LNCaP clone FGC (cell line): ENCODE results near the gene PLA2G15.

ENCODE experiments used
- DNase-seq: peaks from one replicate; pipeline ENCODE4 v3.0.0-alpha.2; 2011; ENCODE audit warnings: low read depth
- H3K4me3 ChIP-seq: 2 replicates; pipeline ENCODE4 v1.5.1; 2011; ENCODE audit warnings: mild to moderate bottlenecking, low read depth, low read length, control low read depth
- TF ChIP-seq, protein P1 (sequence below): IDR thresholded peaks from 2 replicates; pipeline ENCODE4 v1.5.1; 2012; ENCODE audit warnings: mild to moderate bottlenecking; ENCODE audit not compliant: control insufficient read depth, insufficient read depth; ENCODE audit errors: extremely low read depth

The PLA2G15 gene

DNA sequence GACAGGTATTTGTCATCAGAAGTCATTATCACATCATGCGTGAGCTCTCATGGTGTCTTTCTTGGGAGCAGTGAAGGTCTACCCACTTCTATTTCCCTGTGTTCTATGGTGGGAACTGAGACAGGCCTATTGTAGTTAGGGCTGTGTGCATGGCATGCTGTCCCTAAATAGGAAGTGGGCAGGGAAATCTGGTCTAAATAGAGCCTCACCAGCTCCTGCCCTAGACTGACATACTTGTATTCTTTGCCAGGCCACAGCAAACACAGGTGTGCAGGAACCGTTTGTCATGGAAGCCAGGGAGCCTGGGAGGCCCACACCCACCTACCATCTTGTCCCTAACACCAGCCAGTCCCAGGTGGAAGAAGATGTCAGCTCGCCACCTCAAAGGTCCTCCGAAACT is 29.3 kb downstream of the PLA2G15 start:
- TF ChIP-seq, protein P1, sequence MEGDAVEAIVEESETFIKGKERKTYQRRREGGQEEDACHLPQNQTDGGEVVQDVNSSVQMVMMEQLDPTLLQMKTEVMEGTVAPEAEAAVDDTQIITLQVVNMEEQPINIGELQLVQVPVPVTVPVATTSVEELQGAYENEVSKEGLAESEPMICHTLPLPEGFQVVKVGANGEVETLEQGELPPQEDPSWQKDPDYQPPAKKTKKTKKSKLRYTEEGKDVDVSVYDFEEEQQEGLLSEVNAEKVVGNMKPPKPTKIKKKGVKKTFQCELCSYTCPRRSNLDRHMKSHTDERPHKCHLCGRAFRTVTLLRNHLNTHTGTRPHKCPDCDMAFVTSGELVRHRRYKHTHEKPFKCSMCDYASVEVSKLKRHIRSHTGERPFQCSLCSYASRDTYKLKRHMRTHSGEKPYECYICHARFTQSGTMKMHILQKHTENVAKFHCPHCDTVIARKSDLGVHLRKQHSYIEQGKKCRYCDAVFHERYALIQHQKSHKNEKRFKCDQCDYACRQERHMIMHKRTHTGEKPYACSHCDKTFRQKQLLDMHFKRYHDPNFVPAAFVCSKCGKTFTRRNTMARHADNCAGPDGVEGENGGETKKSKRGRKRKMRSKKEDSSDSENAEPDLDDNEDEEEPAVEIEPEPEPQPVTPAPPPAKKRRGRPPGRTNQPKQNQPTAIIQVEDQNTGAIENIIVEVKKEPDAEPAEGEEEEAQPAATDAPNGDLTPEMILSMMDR: no peak
- DNase-seq: no peak
- no peak overlapping the region for H3K4me3 ChIP-seq

DNA sequence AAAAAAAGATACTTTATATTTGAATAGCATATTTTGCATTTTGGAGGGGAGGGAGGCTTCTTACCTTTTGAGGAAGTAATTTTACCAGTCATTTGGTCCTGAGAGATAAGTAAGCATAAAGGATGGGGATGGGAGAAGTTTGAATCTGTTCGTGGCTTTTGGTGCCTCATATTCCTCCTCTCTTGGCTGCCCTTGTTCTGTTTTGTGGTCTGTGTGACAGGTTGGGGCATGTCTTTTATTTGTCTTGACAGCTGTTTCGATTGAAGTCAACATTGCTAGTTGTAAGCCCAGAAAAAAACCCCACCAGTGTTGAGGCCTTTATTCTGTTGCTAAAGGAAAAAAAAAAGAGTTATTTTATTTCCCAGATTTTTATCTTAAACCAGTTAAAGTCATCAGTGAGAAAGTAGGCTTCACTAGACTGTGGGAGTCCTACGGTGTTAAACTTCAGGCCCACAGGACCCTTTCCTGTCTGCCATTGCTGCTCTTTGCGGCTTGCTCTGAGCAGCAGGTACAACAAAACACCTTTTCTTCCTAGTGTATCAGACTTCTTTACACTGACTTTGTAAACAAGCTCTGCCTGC is 30.5 kb downstream of the PLA2G15 start:
- no peak overlapping the region for H3K4me3 ChIP-seq
- TF ChIP-seq, protein P1: no peak
- no peak for DNase-seq

DNA sequence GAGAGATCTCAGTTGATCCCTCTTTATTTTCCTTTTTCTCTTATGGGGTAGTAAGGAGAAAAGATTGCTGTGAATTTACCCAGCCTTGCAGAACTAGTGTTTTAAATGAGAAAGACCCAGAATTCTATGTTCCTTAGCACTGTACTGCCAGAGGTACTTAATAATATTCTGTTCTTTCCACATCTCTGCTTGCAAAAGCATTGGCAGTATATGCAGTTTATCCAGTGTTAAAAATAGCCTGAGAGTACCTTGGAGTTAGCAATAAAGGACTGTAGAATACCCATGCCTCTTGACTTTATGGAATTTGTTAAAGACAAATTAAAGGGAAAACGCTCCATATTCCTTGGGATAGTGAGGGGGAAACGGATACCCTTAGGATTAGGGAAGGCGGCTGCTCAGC is 31.1 kb downstream of the PLA2G15 start:
- TF ChIP-seq, protein P1: no peak
- H3K4me3 ChIP-seq: no peak overlapping the region

DNA sequence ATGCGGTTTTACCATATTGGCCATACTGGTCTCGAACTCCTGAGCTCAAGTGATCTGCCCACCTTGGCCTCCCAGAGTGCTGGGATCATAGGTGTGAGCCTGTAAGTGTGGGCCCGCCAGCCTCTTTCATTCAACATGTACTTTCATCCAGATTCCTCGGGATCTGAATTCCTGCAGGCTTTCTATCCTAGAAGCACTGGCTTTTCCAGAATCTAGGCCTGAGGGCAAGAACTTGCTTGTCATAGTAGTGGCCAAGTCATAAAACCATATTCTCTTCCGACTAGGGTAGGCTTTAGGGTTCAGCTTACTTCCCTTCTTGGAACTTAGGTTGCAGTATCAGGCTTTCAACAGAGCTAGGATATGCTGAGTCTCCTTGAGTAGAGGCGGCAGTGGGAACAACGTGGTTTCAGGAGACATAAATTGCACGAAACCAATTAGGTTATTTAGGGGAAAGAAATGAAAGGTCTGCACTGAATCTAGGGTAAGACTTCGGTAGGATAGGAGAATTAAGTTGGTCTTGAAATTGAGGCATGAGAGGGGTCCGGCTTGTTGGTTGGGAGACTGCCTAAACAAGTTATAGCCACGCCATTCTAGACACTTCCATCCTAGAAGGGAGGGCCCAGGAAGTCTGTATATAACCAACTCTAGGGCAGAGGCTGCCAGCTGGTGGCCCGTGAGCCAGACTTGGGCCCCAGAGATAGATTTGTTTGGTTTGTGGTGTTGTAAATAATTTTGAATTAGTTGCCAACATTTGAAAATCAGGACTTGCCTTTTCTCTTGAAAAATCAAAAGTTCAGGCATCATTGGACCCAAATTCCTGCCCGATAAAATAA is 34.8 kb downstream of the PLA2G15 start:
- TF ChIP-seq, protein P1: no peak
- no peak for DNase-seq
- no peak overlapping the region for H3K4me3 ChIP-seq

More for the DNA sequence above, 31.1 kb downstream of the PLA2G15 start:
- no peak for DNase-seq

DNA sequence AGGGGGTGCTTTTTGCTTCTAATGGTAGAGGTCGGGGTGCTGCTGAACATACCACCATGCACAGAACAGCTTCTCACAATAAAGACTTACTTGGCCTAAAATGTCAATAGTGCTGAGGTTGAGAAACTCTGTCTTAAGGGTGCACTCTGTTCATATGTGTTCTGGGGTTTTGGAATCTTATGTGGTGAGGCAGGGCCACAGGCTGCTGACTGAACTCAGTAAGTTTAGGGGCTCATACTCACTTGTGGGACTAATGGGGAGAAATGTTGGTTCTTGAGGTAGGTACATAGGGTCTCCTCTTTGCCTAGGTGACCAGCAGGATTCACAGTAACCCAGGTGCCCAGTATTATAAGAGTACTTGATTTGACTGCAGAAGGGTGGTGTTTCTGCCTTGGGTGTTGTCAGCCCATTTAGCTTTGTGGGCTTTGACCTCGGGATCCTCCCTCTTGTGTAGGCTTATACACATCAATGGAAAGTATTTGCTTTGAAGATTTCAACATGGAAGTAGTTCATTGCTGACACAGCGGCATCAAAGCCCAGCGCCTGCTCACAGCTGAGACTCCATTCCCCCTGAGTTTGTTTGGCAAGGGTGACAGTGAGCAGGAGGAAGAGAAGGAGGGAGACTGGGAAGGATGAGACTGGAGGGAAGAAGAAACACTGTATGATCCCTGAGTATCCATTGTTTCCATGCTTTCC is 36.3 kb downstream of the PLA2G15 start:
- H3K4me3 ChIP-seq: no peak overlapping the region
- no peak for DNase-seq
- TF ChIP-seq, protein P1: no peak

DNA sequence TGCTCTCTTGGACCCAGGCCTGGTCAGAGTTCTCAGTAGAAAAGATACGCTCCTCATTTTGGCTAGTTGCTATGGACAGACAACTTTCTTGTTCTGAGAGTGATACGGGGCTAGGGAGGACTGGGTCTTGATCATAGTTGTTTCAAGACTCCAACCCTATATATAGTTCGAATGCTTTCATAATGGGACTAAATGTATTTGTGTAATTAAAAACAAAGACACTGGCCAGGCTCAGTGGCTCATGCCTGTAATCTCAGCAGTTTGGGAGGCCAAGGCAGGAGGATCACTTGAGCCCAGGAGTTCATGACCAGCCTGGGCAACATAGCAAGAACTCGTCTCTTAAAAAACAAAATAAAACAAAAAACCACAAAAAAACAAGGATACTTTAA is 36.9 kb downstream of the PLA2G15 start:
- H3K4me3 ChIP-seq: no peak overlapping the region
- TF ChIP-seq, protein P1: no peak
- DNase-seq: no peak
